ENCODE results near the gene MRPS26. TPM values are rescaled to one million over a fixed set of nuclear protein-coding genes. Genes with fewer than 3 reads are reported as not detected.

Gene MRPS26
- total and polyA plus RNA-seq, 10 of the 15 experiments (the other 5 are each of a cell fraction or from before 2014, with no cell fraction given) = 3.9 to 95.3 (median 46.5) TPM

- Histone ChIP-seq H3K4me1 (ENCODE audit: control insufficient read depth, insufficient read depth, low read length) (no peaks in the 10 kb centered on the region; the same call in 1 of the 2 replicates), H3K9me3 (replicated peaks; ENCODE audit: control insufficient read depth, insufficient read depth, low read length) (no peaks in the 10 kb centered on the region), H3K4me3 (no peak overlapping the region), H3K27ac (ENCODE audit: control insufficient read depth, insufficient read depth) (no peak overlapping the region), H3K27me3 (replicated peaks in 1 of 2; ENCODE audit: control insufficient read depth in 2 of 2, insufficient read depth in 2 of 2, low read length in 1 of 2) (no peaks in the 10 kb centered on the region), H3K36me3 (ENCODE audit: control insufficient read depth in 2 of 2, insufficient read depth in 2 of 2, low read length in 1 of 2) (peaks cover 15 to 21% of the 10 kb centered on the region in 2 experiments; a peak in 3 of 4 replicates), H3K79me2 (ENCODE audit: control insufficient read depth, insufficient read depth, low read length) (no peaks in the 10 kb centered on the region), H4K20me1 (ENCODE audit: control insufficient read depth, insufficient read depth) (no peaks in the 10 kb centered on the region; the same call in 1 of the 2 replicates), H3K9ac (ENCODE audit: control insufficient read depth, insufficient read depth, low read length) (no peak overlapping the region), H2AFZ (ENCODE audit: control insufficient read depth, low read depth, low read length) (no peak overlapping the region), H3K4me2 (ENCODE audit: control insufficient read depth, insufficient read depth) (no peak overlapping the region)
- ChIA-PET POLR2A (no interaction called here), CTCF (interaction anchor here (0.7 kb wide), 1 partner anchor 14 kb away, joined by 3 read pairs; no protein-coding TSS in a partner anchor), SMC1A (ENCODE audit: uncharacterized antibody, unreplicated experiment) (no interaction called here), RAD21 (ENCODE audit: unreplicated experiment) (no interaction called here)
- no TSS peak for BruUV-seq (replicated peaks)
- DNase-seq (ENCODE audit: low read depth, low spot score) = no peak
- intact Hi-C loops (cut with micrococcal nuclease; ENCODE audit: unreplicated experiment) (loop anchor here (10.0 kb wide), 1 partner anchor 165 kb away; the partner anchor contains the start of genes DDRGK1 and ITPA), in situ Hi-C loops (cut with MboI) (no loop called here)
- no peak for ATAC-seq
- no peak for FAIRE-seq
- TF ChIP-seq PAX5 (IDR thresholded peaks at IDR 0.05; ENCODE audit: borderline replicate concordance, low read depth, low read length) (no peak), MEF2B (IDR thresholded peaks at IDR 0.05; ENCODE audit: partially characterized antibody, poor library complexity, severe bottlenecking) (no peak), PML (IDR thresholded peaks at IDR 0.05; ENCODE audit: low read length) (no peak), RUNX3 (IDR thresholded peaks at IDR 0.05; ENCODE audit: low read length) (no peak), IKZF2 (IDR thresholded peaks at IDR 0.05) (no peak), CHD2 (IDR thresholded peaks at IDR 0.05; ENCODE audit: borderline replicate concordance, low read depth, low read length) (no peak), MXI1 (IDR thresholded peaks at IDR 0.05; ENCODE audit: low read depth, low read length) (no peak), RAD21 (IDR thresholded peaks at IDR 0.05; ENCODE audit: insufficient read depth, low read depth, low read length) (no peak), BRCA1 (IDR thresholded peaks at IDR 0.05; ENCODE audit: low read depth, low read length) (no peak), EZH2 (IDR thresholded peaks at IDR 0.05; ENCODE audit: borderline replicate concordance, control insufficient read depth, low read depth, low read length) (no peak), HCFC1 (IDR thresholded peaks at IDR 0.05; ENCODE audit: low read length) (no peak), HDAC6 (IDR thresholded peaks at IDR 0.05; ENCODE audit: unreplicated experiment) (no peak), MEF2A (IDR thresholded peaks at IDR 0.05; ENCODE audit: insufficient read depth, low read depth, low read length) (no peak)
- TF ChIP-seq, protein P1, sequence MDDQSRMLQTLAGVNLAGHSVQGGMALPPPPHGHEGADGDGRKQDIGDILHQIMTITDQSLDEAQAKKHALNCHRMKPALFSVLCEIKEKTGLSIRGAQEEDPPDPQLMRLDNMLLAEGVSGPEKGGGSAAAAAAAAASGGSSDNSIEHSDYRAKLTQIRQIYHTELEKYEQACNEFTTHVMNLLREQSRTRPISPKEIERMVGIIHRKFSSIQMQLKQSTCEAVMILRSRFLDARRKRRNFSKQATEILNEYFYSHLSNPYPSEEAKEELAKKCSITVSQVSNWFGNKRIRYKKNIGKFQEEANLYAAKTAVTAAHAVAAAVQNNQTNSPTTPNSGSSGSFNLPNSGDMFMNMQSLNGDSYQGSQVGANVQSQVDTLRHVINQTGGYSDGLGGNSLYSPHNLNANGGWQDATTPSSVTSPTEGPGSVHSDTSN (IDR thresholded peaks at IDR 0.05; ENCODE audit: insufficient replicate concordance, low read depth, low read length) = no peak
- TF ChIP-seq, protein P2, sequence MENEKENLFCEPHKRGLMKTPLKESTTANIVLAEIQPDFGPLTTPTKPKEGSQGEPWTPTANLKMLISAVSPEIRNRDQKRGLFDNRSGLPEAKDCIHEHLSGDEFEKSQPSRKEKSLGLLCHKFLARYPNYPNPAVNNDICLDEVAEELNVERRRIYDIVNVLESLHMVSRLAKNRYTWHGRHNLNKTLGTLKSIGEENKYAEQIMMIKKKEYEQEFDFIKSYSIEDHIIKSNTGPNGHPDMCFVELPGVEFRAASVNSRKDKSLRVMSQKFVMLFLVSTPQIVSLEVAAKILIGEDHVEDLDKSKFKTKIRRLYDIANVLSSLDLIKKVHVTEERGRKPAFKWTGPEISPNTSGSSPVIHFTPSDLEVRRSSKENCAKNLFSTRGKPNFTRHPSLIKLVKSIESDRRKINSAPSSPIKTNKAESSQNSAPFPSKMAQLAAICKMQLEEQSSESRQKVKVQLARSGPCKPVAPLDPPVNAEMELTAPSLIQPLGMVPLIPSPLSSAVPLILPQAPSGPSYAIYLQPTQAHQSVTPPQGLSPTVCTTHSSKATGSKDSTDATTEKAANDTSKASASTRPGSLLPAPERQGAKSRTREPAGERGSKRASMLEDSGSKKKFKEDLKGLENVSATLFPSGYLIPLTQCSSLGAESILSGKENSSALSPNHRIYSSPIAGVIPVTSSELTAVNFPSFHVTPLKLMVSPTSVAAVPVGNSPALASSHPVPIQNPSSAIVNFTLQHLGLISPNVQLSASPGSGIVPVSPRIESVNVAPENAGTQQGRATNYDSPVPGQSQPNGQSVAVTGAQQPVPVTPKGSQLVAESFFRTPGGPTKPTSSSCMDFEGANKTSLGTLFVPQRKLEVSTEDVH (IDR thresholded peaks at IDR 0.05; ENCODE audit: low read depth, partially characterized antibody) = no peak
- WGBS (ENCODE audit: insufficient coverage, insufficient replicate concordance, low lambda C conversion rate, missing lambda C conversion rate) = 97% methylated on average over 8 of the region's 8 CpGs
Measured at GRCh38 chr20:3040086-3040485, 5.8 kb upstream of the MRPS26 start.

Data from GM12878 (cell line).